Natural killer cell (primary cell): ENCODE results near the gene NR5A1. TPM values are rescaled to one million over a fixed set of nuclear protein-coding genes. Genes with fewer than 3 reads are reported as not detected.

ENCODE experiments used
- ATAC-seq, 3 donors: fragments of 150-1000 bp in 2 of 3; fragments of 200-7000 bp in 1 of 3; cut with Tn5 transposase; 1 replicate in 1 of 3; 2 replicates in 2 of 3; pipeline ENCODE4 v1.10.0; 2021; ENCODE audit warnings: mild to moderate bottlenecking in 2 of 3, moderate library complexity in 2 of 3
- DNase-seq, 2 donors: peaks; one replicate each; pipeline versions ENCODE4 v3.0.0 to v3.0.0-alpha.2; 2013 to 2021; ENCODE audit warnings: mixed read lengths in 1 of 2
- H3K27ac ChIP-seq: one replicate; pipeline ENCODE4 v1.5.1; 2013; ENCODE audit warnings: mild to moderate bottlenecking, low read length
- H3K27me3 ChIP-seq: one replicate; pipeline ENCODE4 v1.6.1; 2013; ENCODE audit warnings: low read length; ENCODE audit not compliant: control insufficient read depth, insufficient read depth
- H3K36me3 ChIP-seq: one replicate; pipeline ENCODE4 v1.6.1; 2013; ENCODE audit warnings: low read length; ENCODE audit not compliant: control insufficient read depth, insufficient read depth
- H3K4me1 ChIP-seq: one replicate; pipeline ENCODE4 v1.6.1; 2013; ENCODE audit warnings: low read length; ENCODE audit not compliant: control insufficient read depth, insufficient read depth
- H3K4me3 ChIP-seq: one replicate; pipeline ENCODE4 v1.5.1; 2013; ENCODE audit warnings: low read length
- H3K9me3 ChIP-seq: one replicate; pipeline ENCODE4 v1.6.1; 2013; ENCODE audit warnings: low read length; ENCODE audit not compliant: control insufficient read depth, insufficient read depth
- H3K27ac Mint-ChIP-seq, 2 donors: one replicate each; pipeline ENCODE4 v1.8.0; 2022; ENCODE audit warnings: mild to moderate bottlenecking in 2 of 2, mixed read lengths in 2 of 2, moderate library complexity in 1 of 2
- H3K27me3 Mint-ChIP-seq, 2 donors: one replicate each; pipeline ENCODE4 v1.8.0; 2022; ENCODE audit warnings: low read depth in 2 of 2, mixed read lengths in 2 of 2
- H3K36me3 Mint-ChIP-seq: one replicate; pipeline ENCODE4 v1.8.0; 2022; ENCODE audit warnings: mixed read lengths
- H3K4me1 Mint-ChIP-seq, 2 donors: one replicate each; pipeline ENCODE4 v1.8.0; 2022; ENCODE audit warnings: mixed read lengths in 2 of 2
- H3K4me3 Mint-ChIP-seq: one replicate; pipeline ENCODE4 v1.8.0; 2022; ENCODE audit warnings: mild to moderate bottlenecking, moderate library complexity, mixed read lengths
- H3K9me3 Mint-ChIP-seq, 2 donors: one replicate each; pipeline ENCODE4 v1.8.0; 2022; ENCODE audit warnings: mixed read lengths in 2 of 2
- CTCF ChIP-seq: fragments of 200-600 bp; IDR thresholded peaks from one replicate; pipeline ENCODE4 v1.8.0; 2022; ENCODE audit warnings: antibody characterized with exemption
- WGBS: methylation state at CpG from one replicate; pipeline ENCODE4 v1.1.7; 2013; ENCODE audit warnings: missing lambda C conversion rate; ENCODE audit not compliant: insufficient coverage; 5-methylcytosine and 5-hydroxymethylcytosine counted together
- intact Hi-C: fragments of 100-400 bp; cut with micrococcal nuclease; formaldehyde crosslinking; loops from one replicate; pipeline ENCODE4 v1.14.2; 2022
- total RNA-seq, 4 donors: library from RNA; stranded (reverse); fragments of 120-200 nt in 1 of 4; gene quantifications; one replicate each; pipeline versions ENCODE4 v1.2.3 to v1.2.4, GENCODE V29; 2013 to 2022

The NR5A1 gene
- total RNA-seq, 3 donors from 2014 or later (not counting 1 experiment from before 2014, with no cell fraction given) = not detected

GRCh38 chr9:124507880-124508423 is 753 bp upstream of the NR5A1 start:
- no peak for TF ChIP-seq CTCF
- Mint-ChIP-seq H3K4me1 (peaks cover 8% of the 10 kb centered on the region in 2 donors), H3K27me3 (peaks cover 23 to 29% of the 10 kb centered on the region in 2 donors), H3K4me3 (no peak overlapping the region), H3K9me3 (no peaks in the 10 kb centered on the region), H3K27ac (no peak overlapping the region), H3K36me3 (peaks cover 7% of the 10 kb centered on the region)
- H3K9me3 ChIP-seq = no peaks in the 10 kb centered on the region
- peaks cover 7% of the 10 kb centered on the region for H3K4me1 ChIP-seq
- H3K4me3 ChIP-seq = no peak overlapping the region
- no peaks in the 10 kb centered on the region for H3K36me3 ChIP-seq
- 86% methylated on average over 11 of the region's 11 CpGs for WGBS
- ATAC-seq (no peak), DNase-seq (no peak)
- intact Hi-C loops = no loop called here
- no peak overlapping the region for H3K27ac ChIP-seq
- peaks cover 12% of the 10 kb centered on the region for H3K27me3 ChIP-seq

- H3K27me3 ChIP-seq = peaks cover 15% of the 10 kb centered on the region
- H3K4me1 Mint-ChIP-seq = peaks cover 8% of the 10 kb centered on the region in 2 donors
- no peaks in the 10 kb centered on the region for H3K9me3 ChIP-seq
- H3K36me3 Mint-ChIP-seq = peaks cover 7% of the 10 kb centered on the region
- DNase-seq (no peak), ATAC-seq (no peak)
- H3K27ac Mint-ChIP-seq = no peak overlapping the region
- H3K4me3 ChIP-seq = no peak overlapping the region
- TF ChIP-seq CTCF = no peak
- peaks cover 7% of the 10 kb centered on the region for H3K4me1 ChIP-seq
- no peaks in the 10 kb centered on the region for H3K9me3 Mint-ChIP-seq
- H3K36me3 ChIP-seq = no peaks in the 10 kb centered on the region
- H3K27ac ChIP-seq = no peak overlapping the region
- no peak overlapping the region for H3K4me3 Mint-ChIP-seq
- intact Hi-C loops = no loop called here
- 91% methylated on average over 8 of the region's 8 CpGs for WGBS
- H3K27me3 Mint-ChIP-seq = peaks cover 25 to 33% of the 10 kb centered on the region in 2 donors
These were observed 766 bp downstream of the NR5A1 start for GRCh38 chr9:124506433-124506832.

GRCh38 chr9:124505901-124506346 is 1.3 kb downstream of the NR5A1 start:
- Mint-ChIP-seq H3K4me3 (no peak overlapping the region), H3K27ac (no peak overlapping the region), H3K4me1 (peaks cover 8% of the 10 kb centered on the region in 2 donors), H3K27me3 (peaks cover 26 to 33% of the 10 kb centered on the region in 2 donors), H3K36me3 (peaks cover 7% of the 10 kb centered on the region), H3K9me3 (no peaks in the 10 kb centered on the region)
- Histone ChIP-seq H3K9me3 (no peaks in the 10 kb centered on the region), H3K4me1 (peaks cover 7% of the 10 kb centered on the region), H3K27ac (no peak overlapping the region), H3K4me3 (no peak overlapping the region), H3K27me3 (peaks cover 15% of the 10 kb centered on the region), H3K36me3 (no peaks in the 10 kb centered on the region)
- ATAC-seq = no peak
- WGBS = 93% methylated on average over 19 of the region's 19 CpGs
- TF ChIP-seq CTCF = no peak
- no peak for DNase-seq
- intact Hi-C loops = no loop called here
